ENCODE results near the gene PTBP3. TPM values are rescaled to one million over a fixed set of nuclear protein-coding genes. Genes with fewer than 3 reads are reported as not detected.

PTBP3 gene
- polyA plus RNA-seq, 1 of the 3 experiments (the other 2 are of a cell fraction): 6.1 TPM

DNA sequence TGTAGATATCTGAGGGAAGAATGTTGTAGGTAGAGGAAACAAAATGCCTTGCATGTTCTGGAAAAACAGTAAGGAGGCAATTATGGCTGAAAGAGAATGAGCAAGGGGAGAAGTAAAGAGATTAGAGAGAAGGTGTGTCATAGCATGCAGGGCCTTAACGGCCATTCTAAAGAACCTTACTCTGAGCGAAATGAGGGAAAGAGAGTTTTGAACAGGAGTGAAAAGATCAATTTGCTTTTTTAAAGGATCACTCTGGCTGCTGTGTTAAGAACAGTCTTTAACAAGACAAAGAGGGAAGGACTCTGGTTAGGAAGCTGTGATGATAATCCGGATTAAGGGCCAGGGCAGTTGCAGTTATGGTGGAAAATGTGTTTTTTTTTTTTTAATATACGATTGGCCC is 22.6 kb downstream of the PTBP3 start (continued):
- TF ChIP-seq IRF3 (IDR thresholded peaks at IDR 0.05; ENCODE audit: low read depth, low read length): no peak
- TF ChIP-seq MEF2A (IDR thresholded peaks at IDR 0.05; ENCODE audit: borderline replicate concordance, low read depth): no peak

GRCh38 chr9:112308588-112308987 is 24.8 kb downstream of the PTBP3 start:
- no peak for TF ChIP-seq TAF1 (IDR thresholded peaks at IDR 0.05; ENCODE audit: borderline replicate concordance, low read depth, low read length)
- TF ChIP-seq FOSL2 (IDR thresholded peaks at IDR 0.05; ENCODE audit: borderline replicate concordance, low read depth): no peak
- TF ChIP-seq RCOR1 (IDR thresholded peaks at IDR 0.05; ENCODE audit: low read length): no peak
- no peak for TF ChIP-seq MEF2A (IDR thresholded peaks at IDR 0.05; ENCODE audit: borderline replicate concordance, low read depth)
- no peak for TF ChIP-seq FOXM1 (IDR thresholded peaks at IDR 0.05; ENCODE audit: low read depth)
- TF ChIP-seq REST (IDR thresholded peaks at IDR 0.05; ENCODE audit: low read depth, low read length): no peak
- TF ChIP-seq TEAD4 (IDR thresholded peaks at IDR 0.05; ENCODE audit: borderline replicate concordance, insufficient read depth): no peak
- no peak for TF ChIP-seq SIN3A (IDR thresholded peaks at IDR 0.05; ENCODE audit: borderline replicate concordance, low read depth, low read length)
- no peak for TF ChIP-seq MXI1 (IDR thresholded peaks at IDR 0.05; ENCODE audit: low read depth, low read length)
- TF ChIP-seq JUND (IDR thresholded peaks at IDR 0.05): no peak
- TF ChIP-seq GABPA (IDR thresholded peaks at IDR 0.05; ENCODE audit: low read depth): no peak
- no peak for TF ChIP-seq RAD21 (IDR thresholded peaks at IDR 0.05; ENCODE audit: low read length)
- TF ChIP-seq GATA2 (CRISPR knock-in tag; IDR thresholded peaks at IDR 0.05): no peak
- TF ChIP-seq RXRA (IDR thresholded peaks at IDR 0.05; ENCODE audit: borderline replicate concordance, low read depth): no peak
- no peak for TF ChIP-seq ZBTB33 (IDR thresholded peaks at IDR 0.05; ENCODE audit: borderline replicate concordance, low read depth)
- no peak for TF ChIP-seq EZH2phosphoT487 (IDR thresholded peaks at IDR 0.05; ENCODE audit: borderline replicate concordance, low read depth)
- no peak for TF ChIP-seq CTCF (IDR thresholded peaks at IDR 0.05)
- TF ChIP-seq, protein P1, sequence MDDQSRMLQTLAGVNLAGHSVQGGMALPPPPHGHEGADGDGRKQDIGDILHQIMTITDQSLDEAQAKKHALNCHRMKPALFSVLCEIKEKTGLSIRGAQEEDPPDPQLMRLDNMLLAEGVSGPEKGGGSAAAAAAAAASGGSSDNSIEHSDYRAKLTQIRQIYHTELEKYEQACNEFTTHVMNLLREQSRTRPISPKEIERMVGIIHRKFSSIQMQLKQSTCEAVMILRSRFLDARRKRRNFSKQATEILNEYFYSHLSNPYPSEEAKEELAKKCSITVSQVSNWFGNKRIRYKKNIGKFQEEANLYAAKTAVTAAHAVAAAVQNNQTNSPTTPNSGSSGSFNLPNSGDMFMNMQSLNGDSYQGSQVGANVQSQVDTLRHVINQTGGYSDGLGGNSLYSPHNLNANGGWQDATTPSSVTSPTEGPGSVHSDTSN (IDR thresholded peaks at IDR 0.05): no peak
- peaks cover 44% of the 10 kb centered on the region for H4K20me1 ChIP-seq (ENCODE audit: insufficient read depth)
- H3K4me2 ChIP-seq: no peak overlapping the region
- no peak overlapping the region for H3K27ac ChIP-seq (ENCODE audit: low read depth in 2 of 2, low read length in 1 of 2)
- H3K9ac ChIP-seq: no peak overlapping the region
- peaks cover 0 to 15% of the 10 kb centered on the region in 2 experiments for H3K36me3 ChIP-seq (replicated peaks in 1 of 2; ENCODE audit: control insufficient read depth in 1 of 2, insufficient read depth in 2 of 2, low read length in 1 of 2)
- H2AFZ ChIP-seq (ENCODE audit: low read depth): no peak overlapping the region
- no peak overlapping the region for H3K4me3 ChIP-seq (ENCODE audit: low read depth in 2 of 2, low read length in 1 of 2)
- no peaks in the 10 kb centered on the region for H3K9me2 ChIP-seq
- no peaks in the 10 kb centered on the region for H3F3A ChIP-seq (replicated peaks; ENCODE audit: insufficient read depth)
- no peaks in the 10 kb centered on the region; a peak in 1 of 4 replicates for H3K4me1 ChIP-seq (ENCODE audit: control insufficient read depth in 1 of 2, insufficient read depth in 2 of 2, low read depth in 1 of 2, low read length in 1 of 2)
- 88% methylated on average over 5 of the region's 5 CpGs for WGBS (ENCODE audit: low lambda C conversion rate)
- no peaks in the 10 kb centered on the region for H3K9me3 ChIP-seq
- DNase-seq: no peak
- H3K27me3 ChIP-seq (ENCODE audit: insufficient read depth): no peaks in the 10 kb centered on the region
- CTCF ChIA-PET: no interaction called here
- peaks cover 96% of the 10 kb centered on the region for H3K79me2 ChIP-seq (ENCODE audit: insufficient read depth)
- POLR2A ChIA-PET: no interaction called here
